HG02970 (cell line): ENCODE results near the gene NUP93.
"Not testable (repeated sequence)": the region's sequence is repeated elsewhere in the genome, so short reads cannot be mapped to it uniquely, and the experiment has no call there.

Source experiments
- ATAC-seq: cut with Tn5 transposase; IDR thresholded peaks from one replicate; pipeline ENCODE4 v1.9.1; 2021; ENCODE audit warnings: mild to moderate bottlenecking, moderate library complexity, moderate number of reproducible peaks; ENCODE audit not compliant: unreplicated experiment, low FRiP score

Gene NUP93

DNA sequence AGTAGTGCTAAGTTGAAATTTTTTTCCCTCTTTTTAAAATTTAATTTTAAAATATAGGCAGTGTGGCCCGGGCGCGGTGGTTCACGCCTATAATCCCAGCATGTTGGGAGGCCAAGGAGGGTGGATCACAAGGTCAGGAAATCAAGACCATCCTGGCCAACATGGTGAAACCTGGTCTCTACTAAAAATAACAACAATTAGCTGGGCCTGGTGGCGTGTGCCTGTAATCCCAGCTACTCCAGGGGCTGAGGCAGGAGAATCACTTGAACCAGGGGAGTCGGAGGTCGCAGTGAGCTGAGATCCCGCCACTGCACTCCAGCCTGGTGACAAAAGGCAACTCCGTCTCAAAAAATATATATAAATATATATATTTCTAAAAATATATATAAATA is 77.7 kb downstream of the NUP93 start:
- not testable (repeated sequence) for ATAC-seq

DNA sequence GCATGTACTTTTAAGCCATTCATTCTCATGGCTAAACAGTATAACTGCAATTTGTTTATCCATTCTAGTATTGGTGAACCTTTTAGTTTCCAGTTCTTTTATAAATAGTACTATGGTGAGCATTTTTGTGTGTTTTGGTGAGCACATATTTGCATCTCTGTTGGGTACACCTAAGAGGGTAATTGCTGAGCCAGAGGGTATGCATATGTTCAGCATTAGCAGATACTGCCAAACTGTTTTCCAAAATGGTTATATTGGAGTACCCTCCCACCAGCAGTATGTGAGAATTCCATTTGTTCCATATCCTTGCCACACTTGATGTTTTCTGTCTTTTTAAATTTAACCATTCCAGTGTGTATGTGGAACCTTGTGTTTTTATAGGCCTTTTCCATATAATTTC is 81.0 kb downstream of the NUP93 start:
- ATAC-seq: no peak

DNA sequence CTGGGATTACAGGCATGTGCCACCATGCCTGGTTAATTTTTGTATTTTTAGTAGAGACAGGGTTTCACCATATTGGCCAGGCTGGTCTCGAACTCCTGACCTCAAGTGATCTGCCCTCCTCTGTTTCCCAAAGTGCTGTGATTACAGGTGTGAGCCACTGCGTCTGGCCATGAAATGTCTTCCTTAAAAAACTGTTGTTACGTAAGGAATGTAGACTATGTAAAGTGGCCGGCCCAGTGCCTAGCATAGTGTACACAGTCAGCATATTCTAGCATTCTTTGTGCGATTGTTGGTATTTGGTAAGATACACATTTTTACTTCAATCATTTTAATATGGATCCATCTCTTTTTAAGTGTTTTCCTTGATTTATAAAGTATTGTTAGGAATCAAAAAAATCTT is 81.7 kb downstream of the NUP93 start:
- not testable (repeated sequence) for ATAC-seq

DNA sequence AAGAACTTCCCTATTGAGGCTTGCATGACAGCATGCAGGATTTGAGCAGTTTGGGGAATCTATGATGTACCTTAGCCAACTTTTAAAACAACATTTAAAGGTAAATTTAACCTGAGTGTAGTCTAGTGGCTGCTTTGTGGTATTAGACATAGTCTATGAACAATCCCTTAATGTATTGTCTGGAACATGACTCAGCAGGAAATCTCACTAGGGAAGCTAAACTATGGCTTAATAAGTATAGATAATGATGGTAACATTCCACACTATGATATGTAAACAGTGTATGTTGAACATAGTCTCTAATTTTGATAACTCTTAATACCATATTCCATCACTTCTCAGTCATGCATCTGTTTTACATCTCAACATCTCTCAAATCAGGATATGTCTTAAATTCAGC is 83.0 kb downstream of the NUP93 start:
- no peak for ATAC-seq

DNA sequence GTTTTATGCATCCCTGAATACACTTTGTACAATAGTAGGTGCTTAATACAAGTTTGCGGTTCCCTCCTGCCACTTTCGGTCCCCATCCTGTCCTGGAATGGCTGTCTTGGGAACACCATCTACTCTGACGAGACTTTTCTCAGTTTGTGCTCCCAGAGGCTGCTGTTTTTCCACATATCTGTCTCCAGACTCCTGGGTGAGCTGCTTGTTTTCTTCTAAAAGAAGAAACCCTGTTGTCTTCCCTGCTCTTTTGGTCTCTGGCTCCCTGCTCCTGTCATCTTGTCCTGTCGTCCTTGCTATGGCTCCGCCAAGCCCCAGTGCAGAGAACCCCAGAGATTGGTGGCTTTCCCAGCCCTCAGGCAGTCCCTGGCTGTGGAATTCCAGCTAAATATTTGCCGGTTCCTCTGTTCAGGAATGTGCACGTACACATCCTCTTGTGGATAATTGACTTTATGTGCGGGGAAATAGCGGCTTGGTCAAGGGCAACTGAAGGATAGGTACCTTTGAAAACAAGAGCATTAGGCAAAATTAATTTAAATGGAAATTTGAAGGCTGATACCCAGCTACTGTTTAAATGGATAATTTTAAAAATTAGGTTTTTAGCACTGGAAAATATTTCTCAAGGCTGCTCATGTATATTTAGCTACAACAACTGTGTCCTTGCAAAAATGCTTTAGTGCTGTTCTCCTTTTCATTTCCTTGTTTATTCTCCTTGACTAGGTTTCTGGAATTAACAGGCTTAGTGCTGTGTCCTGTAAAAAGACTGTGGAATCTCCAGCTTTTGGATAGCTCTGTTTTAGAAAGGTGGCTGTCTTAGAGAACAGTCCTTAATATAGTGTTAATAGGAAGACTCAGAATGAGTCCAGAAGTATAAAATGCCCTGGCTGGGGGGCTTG is 84.9 kb downstream of the NUP93 start:
- no peak for ATAC-seq

DNA sequence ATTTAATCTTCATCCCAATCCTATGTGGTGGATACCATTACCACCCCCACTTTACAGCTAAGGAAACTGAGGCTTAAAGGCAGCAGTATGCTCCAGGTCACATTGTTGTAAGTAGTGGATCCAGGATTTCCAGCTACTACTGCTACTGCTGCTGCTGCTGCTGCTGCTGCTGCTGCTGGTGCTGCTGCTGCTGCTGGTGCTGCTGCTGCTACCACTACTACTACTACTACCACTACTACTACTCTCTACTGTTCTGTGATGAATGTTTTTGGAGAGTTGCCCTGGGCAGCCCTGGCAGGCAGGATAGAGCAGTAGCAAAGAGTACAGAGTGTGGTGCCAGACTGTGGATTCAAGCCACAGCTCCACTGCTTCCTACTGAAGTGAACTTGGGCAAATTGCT is 85.8 kb downstream of the NUP93 start:
- ATAC-seq: no peak

DNA sequence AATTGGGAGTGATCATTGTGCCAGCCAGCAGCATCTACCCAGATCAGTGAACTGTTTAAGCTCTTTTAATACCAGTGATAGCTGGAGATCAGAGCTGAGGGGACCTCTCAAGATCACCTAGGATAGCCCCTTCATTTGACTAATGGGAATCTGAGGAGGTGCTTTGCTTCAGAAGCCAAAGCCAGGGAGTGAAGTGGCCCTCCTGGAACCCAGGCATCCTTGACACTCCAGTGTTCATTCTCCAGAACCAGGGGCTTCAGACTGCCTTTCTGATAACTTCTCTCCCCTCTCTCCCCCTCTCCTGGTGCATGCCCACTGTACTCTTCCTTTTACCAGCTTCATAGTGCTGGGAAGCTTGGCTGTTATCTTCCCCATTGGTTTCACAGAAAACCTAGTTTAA is 87.1 kb downstream of the NUP93 start:
- ATAC-seq: no peak

DNA sequence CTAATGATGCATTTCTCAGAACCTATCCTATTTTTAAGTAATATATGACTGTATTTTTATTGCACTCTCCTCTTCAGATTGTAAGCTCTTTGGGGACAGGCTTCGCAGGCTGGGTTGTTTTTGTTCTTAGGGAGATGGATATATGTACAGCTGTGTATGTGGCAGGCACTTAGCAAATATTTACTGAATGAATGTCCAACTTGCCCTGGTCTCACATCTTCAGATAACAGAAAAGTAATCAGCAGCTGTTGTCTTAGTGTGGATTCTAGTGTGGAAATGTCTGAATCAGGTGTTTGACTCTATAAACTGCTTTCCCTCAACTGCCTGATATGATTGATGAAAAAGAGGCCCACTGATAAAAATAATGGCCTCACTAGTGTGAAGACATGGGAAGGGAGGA is 88.0 kb downstream of the NUP93 start:
- ATAC-seq: no peak

DNA sequence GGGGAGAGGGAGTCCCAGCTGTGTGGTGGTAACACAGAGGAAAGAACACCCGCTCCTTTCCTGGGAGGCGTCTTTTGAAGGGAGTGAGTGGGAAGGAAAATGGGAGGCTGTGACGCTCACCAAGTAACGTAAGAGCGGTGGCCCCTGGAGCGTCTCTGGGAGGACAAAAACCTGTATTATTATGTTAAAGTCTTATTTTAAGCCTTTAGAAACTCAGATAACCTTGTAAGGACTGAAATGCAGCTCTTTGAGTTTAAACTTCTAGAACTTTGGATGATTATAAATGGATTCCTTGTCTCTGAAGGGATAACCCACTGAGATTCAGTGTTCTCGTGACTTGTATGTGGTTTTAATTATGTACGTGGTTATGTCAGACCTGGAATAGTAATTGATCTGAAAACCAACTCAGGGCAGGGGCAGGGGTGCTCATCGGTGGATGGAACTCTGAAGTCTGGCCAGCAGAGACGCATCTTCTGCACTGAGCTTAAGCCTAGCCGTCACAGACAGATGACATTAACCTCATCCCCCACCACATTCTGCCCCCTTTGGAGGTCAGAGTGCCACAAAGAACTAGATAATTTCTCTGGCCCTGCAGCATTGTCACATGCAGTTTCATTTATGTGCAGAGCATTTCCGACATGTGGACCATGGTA is 93.3 kb downstream of the NUP93 start:
- no peak for ATAC-seq

DNA sequence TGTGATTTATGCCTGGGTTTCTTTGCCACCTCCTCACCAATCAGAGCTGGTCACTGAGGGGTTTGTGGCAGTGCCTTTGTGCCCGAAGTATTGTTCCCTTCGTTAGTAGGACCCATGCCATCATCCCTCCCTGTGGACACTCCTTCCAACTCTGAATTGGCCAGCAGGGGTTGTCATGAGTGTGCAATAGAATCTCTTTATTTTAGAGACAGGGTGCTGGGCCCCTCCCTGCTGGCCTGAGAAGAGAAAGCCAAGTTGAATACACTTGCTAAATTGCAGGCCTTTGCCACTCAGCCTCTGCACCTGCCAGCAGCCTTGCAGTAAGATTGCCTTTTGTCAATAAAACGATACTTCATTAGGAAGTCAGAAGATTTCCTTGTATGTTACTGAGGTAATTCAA is 94.4 kb downstream of the NUP93 start:
- no peak for ATAC-seq

DNA sequence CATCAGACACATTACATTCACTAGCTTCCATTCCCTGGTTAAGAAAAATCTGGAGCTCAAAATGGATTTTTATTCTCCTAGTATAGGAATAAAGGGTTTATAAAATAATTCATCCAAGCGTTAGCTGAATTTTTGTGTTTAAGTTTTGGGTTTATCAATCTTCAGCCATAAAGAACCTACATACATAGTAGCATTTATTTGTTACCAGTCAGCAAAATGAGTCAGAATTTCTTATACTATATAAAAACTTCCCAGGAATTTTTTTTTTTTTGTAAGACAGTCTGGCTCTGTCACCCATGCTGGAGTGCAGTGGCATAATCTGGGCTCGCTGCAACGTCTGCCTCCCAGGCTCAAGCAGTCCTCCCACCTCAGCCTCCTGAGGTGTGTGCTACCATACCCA is 94.9 kb downstream of the NUP93 start:
- ATAC-seq: no peak

DNA sequence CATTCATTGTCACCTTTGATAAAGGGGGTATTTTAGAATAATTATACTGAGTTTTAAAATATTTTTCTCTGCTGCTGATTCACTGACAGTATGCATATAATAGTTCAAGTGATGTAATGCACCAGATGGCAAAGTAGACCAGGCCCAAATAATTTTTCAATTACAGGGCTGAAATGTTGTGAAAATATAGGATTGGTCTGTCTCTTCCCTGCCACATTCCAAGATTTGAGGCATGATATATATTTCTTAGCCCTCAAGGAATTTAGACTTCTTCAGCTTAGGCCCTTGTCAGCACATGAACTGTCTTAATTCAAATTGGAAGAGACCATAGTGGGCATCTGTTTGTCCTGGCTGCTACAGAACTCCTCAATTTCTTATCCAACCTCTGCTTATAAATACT is 95.9 kb downstream of the NUP93 start:
- ATAC-seq: no peak

DNA sequence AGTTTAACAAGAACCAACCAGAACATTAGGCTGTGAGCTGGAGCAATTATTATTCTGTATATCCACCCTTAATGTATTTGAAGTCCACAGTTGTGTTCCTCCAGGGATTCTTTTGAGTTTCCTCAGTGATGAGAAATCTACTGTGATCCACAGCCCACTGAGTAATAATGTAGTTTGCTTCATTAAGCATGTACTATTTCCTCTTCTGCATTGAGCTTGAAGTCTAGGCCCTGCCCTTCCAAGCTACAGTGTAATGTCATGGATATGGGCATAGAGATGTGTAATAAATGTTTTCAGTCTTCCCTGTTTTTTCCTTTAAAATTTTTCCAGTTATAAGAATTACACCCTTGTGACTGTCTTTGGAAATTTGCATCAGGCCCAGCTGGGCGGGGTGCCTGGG is 98.7 kb downstream of the NUP93 start:
- ATAC-seq: no peak

DNA sequence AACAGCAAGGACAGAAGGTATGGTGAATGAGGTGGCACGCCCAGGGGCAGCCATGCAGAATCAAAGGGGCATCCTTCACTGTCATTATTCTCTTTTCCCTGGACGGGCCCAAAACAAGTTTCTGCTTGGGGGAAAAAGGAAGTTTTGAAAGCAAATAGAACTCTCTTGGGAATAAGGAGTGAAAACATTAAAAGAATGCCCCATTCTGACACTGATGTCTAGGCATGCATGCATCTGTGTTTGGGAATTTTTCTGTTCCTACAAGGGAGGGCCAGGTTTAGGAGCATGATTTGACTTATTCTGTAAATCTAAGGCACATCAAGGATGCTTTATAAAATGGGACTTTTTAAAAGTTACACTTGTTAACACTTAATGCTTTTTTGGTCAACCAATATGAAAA is 100.7 kb downstream of the NUP93 start:
- no peak for ATAC-seq

DNA sequence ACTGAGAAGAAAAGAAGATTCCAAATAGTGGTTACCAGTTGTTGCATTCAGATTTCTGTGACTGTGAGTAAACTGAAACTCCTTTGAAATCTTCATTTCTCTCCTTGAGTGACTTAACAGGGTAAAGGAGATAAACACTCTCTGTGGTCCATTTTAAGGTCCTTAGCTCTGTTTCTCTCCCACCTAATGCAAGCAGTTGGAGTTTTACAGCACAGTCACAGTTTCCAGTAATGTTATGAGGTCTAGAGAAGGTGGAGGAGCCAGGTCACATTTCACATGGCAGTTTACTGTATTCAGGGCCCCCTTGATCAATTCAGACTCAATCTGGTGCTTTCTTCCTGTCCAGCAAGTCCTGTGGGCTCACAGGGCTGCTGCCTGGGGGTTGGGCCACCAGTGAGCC is 102.8 kb downstream of the NUP93 start:
- ATAC-seq: no peak

DNA sequence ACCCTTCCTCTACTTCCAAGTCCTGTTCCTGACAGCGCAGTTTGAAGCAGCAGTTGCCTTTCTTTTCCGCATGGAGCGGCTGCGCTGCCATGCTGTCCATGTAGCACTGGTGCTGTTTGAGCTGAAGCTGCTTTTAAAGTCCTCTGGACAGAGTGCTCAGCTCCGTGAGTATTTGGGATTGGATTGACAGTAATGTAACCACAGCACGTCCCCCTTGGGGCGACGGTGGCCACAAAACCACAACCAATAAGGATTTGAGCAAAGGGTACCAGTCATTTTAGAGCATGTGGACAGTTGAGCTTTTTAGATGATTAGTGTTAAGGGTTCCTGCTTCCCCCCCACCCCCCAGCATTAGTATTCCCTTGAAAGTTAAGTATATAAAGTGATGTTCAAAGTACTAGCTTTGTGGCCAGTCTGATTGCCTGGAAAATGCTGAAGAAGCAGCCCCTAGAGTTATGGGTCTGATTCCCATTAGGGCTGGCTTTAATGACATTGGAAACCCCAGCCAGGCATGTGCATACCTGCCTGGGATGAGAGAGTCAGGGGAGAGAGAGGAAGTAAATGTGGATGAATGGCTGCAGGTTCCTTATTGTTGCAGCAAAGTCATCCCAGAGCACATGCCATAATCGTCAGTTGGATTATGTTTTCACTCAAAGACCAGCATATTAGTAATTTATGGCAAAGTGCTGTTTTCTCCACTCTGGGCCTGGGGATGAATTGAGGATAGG is 103.5 kb downstream of the NUP93 start:
- no peak for ATAC-seq

DNA sequence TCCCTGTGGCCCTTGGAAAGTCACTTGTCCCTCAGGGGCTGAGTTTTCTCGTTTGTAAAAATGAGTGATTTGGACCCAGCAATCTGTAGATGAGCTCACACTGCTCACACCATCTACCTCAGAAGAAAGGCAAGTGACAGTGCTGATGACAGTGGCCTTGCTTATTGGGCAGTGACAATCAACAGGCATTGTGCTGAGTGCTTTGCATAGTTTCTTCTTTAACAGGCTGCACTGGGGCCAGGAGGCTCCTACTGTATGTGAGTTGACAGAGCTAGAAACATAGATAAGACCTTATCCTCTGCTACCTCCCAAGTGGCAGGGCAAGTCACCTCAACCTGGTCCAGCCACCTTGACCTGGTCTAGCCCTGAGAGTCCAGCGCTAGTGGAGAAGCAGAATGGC is 105.4 kb downstream of the NUP93 start:
- no peak for ATAC-seq

DNA sequence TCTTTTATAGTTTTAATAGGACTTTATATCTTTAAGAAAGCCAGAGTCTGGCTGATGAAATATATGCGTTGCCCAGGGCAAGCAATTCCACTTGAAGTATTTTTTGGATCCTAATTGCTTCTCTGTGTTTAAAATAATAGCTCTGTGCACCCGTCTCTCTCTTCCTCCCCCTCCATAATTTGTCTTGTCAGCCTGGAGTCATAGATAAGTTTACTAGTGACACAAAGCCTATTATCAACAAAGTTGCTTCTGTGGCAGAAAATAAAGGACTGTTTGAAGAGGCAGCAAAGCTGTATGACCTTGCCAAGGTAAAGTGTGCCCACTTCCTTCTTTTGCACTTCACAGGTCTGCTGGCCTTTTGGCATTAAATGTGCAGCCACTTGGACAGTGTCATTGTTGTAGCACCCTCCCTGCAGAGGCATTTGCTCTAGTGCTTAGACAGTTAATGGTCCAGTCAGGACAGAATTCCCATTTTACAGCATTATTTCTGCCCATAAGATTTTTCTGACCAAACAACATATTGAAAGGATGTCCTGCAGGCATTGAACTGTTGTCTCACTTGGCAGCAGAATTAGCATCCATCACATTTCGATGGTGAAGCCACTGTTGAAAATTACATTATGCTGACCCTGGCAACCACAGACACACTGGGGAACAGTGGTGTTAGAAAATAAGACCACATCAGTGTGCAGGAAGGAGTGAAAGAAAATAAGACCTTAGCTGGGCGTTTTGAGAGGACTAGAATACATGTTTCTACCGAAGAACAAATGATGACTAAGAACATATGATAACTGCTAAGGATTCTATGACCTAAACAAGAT is 106.7 kb downstream of the NUP93 start:
- no peak for ATAC-seq

DNA sequence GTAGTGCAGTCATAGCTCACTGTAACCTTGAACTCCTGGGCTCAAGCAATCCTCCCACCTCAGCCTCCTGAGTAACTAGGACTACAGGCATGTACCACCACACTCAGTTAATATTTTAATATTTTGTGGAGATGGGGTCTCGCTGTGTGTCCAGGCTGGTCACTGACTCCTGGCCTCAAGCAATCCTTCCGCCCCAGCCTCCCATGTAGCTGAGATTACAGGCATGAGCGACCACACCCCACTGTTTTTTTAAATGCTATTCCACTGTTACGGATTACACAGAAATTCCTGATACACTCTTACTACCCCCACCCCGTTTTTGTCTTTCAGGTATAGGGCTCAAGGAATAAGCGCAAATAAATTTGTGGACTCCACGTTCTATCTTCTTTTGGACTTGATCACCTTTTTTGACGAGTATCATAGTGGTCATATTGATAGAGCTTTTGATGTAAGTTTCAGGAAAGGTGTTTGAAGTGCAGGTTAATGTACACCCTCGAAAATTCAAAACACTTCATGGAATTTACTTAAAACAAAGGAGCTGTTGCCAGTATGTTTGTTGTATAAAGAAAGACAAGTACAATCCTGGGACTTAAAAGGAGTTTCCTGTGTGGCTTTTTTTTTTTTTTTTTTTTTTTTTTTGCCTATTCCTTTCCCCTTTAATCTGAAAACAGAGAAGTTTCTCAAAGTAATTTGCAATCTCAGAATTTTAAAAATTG is 108.9 kb downstream of the NUP93 start:
- no peak for ATAC-seq

DNA sequence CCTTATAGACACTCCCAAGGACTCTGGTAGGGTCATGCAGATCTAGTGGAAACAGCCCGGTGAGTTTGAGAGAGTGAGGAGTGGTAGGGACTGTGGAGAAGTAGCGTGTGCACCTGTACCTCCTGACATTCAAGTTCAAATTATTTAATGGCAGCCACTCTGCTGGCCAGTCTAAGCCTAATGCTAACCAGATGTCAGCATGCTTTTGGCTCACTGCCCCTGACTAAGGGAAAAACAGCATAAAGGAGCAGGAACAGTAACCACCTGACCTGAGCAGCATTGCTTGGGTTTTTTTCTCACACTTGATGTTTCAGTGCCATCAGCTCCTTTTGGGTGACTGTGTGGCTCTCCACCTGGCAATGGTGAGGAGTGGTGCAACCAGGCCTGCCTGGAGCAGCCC is 111.3 kb downstream of the NUP93 start:
- no peak for ATAC-seq
